ENCODE data around the gene PDE3A. TPM values are rescaled to one million over a fixed set of nuclear protein-coding genes. Genes with fewer than 3 reads are reported as not detected.
A peak's percentile ranks its signal among the peaks of the same experiment; 100 is the strongest.

The PDE3A gene
- total RNA-seq, 4 donors from 2014 or later, result 51.3 to 150 (median 114) TPM

GRCh38 chr12:20452496-20453010 is 84.2 kb downstream of the PDE3A start:
- TF ChIP-seq POLR2A (IDR thresholded peaks at IDR 0.05), result no peak
- no peak for TF ChIP-seq EP300 (IDR thresholded peaks at IDR 0.05; ENCODE audit: low read depth)
- TF ChIP-seq CTCF (IDR thresholded peaks at IDR 0.05), result no peak
- no peak for TF ChIP-seq POLR2AphosphoS5 (IDR thresholded peaks at IDR 0.05)

GRCh38 chr12:20453756-20454310 is 85.5 kb downstream of the PDE3A start:
- TF ChIP-seq CTCF (IDR thresholded peaks at IDR 0.05) (no peak), EP300 (IDR thresholded peaks at IDR 0.05; ENCODE audit: low read depth) (no peak), POLR2A (IDR thresholded peaks at IDR 0.05) (no peak), POLR2AphosphoS5 (IDR thresholded peaks at IDR 0.05) (no peak)
- in situ Hi-C loops (cut with MboI; ENCODE audit: low pct_ligation_motif_present in 1 of 4, low pct_unique_long_range_greater_than_20kb in 1 of 4, low sequenced_read_pairs in 3 of 4), result no loop called here
- WGBS, 2 donors (ENCODE audit: low coverage in 1 of 2), result 94% methylated on average over 6 of the region's 6 CpGs
- H3K4me3 ChIP-seq, result no peak overlapping the region
- no peaks in the 10 kb centered on the region for H3K9me3 ChIP-seq
- no peaks in the 10 kb centered on the region for H3K36me3 ChIP-seq
- no peaks in the 10 kb centered on the region for H3K27me3 ChIP-seq
- no peak overlapping the region for H3K27ac ChIP-seq
- intact Hi-C loops (cut with DNase I; ENCODE audit: low total_unique reads), result no loop called here
- DNase-seq, result no peak
- peaks cover 2 to 33% (median 8%) of the 10 kb centered on the region in 4 donors for H3K4me1 ChIP-seq

More at GRCh38 chr12:20452496-20453010, 84.2 kb downstream of the PDE3A start:
- WGBS, 2 donors (ENCODE audit: low coverage in 1 of 2), result 71 to 75% methylated on average over 4 of the region's 4 CpGs
- intact Hi-C loops (cut with DNase I; ENCODE audit: low total_unique reads), result no loop called here
- no peaks in the 10 kb centered on the region for H3K9me3 ChIP-seq
- DNase-seq, result no peak
- no peak overlapping the region for H3K4me3 ChIP-seq
- H3K27ac ChIP-seq, result no peak overlapping the region
- in situ Hi-C loops (cut with MboI; ENCODE audit: low pct_ligation_motif_present in 1 of 4, low pct_unique_long_range_greater_than_20kb in 1 of 4, low sequenced_read_pairs in 3 of 4), result no loop called here
- peaks cover 0 to 23% (median 4%) of the 10 kb centered on the region in 4 donors for H3K4me1 ChIP-seq
- H3K27me3 ChIP-seq, result no peaks in the 10 kb centered on the region
- H3K36me3 ChIP-seq, result no peaks in the 10 kb centered on the region

- Histone ChIP-seq H3K4me1 (peaks cover 0 to 33% (median 9%) of the 10 kb centered on the region in 4 donors), H3K27ac (no peak overlapping the region), H3K4me3 (no peak overlapping the region), H3K36me3 (no peaks in the 10 kb centered on the region), H3K9me3 (no peaks in the 10 kb centered on the region), H3K27me3 (no peaks in the 10 kb centered on the region)
- no peak for DNase-seq
- WGBS, 2 donors (ENCODE audit: low coverage in 1 of 2), result 44 to 59% methylated on average over 3 to 4 of the region's 4 CpGs
- intact Hi-C loops (cut with DNase I; ENCODE audit: low total_unique reads) (no loop called here), in situ Hi-C loops (cut with MboI; ENCODE audit: low pct_ligation_motif_present in 1 of 4, low pct_unique_long_range_greater_than_20kb in 1 of 4, low sequenced_read_pairs in 3 of 4) (no loop called here)
- TF ChIP-seq EP300 (IDR thresholded peaks at IDR 0.05; ENCODE audit: low read depth), result no peak
- TF ChIP-seq POLR2AphosphoS5 (IDR thresholded peaks at IDR 0.05), result no peak
- no peak for TF ChIP-seq CTCF (IDR thresholded peaks at IDR 0.05)
- TF ChIP-seq POLR2A (IDR thresholded peaks at IDR 0.05), result no peak
Observed at GRCh38 chr12:20455001-20455706, 86.8 kb downstream of the PDE3A start.

- Histone ChIP-seq H3K27me3 (no peaks in the 10 kb centered on the region), H3K36me3 (no peaks in the 10 kb centered on the region), H3K9me3 (no peaks in the 10 kb centered on the region), H3K27ac (peak overlapping the region in 2 of 4 donors; percentile 8 to 12), H3K4me1 (peaks cover 0 to 38% (median 11%) of the 10 kb centered on the region in 4 donors), H3K4me3 (peak overlapping the region in 1 of 4 donors; percentile 2)
- in situ Hi-C loops (cut with MboI; ENCODE audit: low pct_ligation_motif_present in 1 of 4, low pct_unique_long_range_greater_than_20kb in 1 of 4, low sequenced_read_pairs in 3 of 4), result no loop called here
- TF ChIP-seq POLR2AphosphoS5 (IDR thresholded peaks at IDR 0.05) (no peak), EP300 (IDR thresholded peaks at IDR 0.05; ENCODE audit: low read depth) (no peak)
- 38 to 52% methylated on average over 2 of the region's 2 CpGs for WGBS, 2 donors (ENCODE audit: low coverage in 1 of 2)
- DNase-seq, result no peak
- intact Hi-C loops (cut with DNase I; ENCODE audit: low total_unique reads), result no loop called here
Observed at GRCh38 chr12:20457582-20457981, 89.2 kb downstream of the PDE3A start.

Data from transverse colon (tissue), 4 donors.